ENCODE results near the gene PTPRM. TPM values are rescaled to one million over a fixed set of nuclear protein-coding genes. Genes with fewer than 3 reads are reported as not detected.

The PTPRM gene
- total and polyA plus RNA-seq, 2 of the 8 experiments (the other 6 are each of a cell fraction or from before 2014, with no cell fraction given), result 4.1 to 7.0 TPM

- no peaks in the 10 kb centered on the region for H4K20me1 ChIP-seq (replicated peaks in 1 of 2; ENCODE audit: control insufficient read depth in 1 of 2, insufficient read depth in 2 of 2, low read length in 2 of 2)
- no peak for FAIRE-seq
These were observed 729.9 kb downstream of the PTPRM start for GRCh38 chr18:8296886-8297616.

More at GRCh38 chr18:8296886-8297616, 729.9 kb downstream of the PTPRM start:
- H3K4ac ChIP-seq (replicated peaks; ENCODE audit: insufficient read length, low read depth, low read length), result no peak overlapping the region
- no peak overlapping the region for H2BK120ac ChIP-seq (replicated peaks; ENCODE audit: low read depth, low read length)
- TF ChIP-seq RNF2 (IDR thresholded peaks at IDR 0.05; ENCODE audit: borderline replicate concordance, low read depth, low read length, missing control alignments, poor library complexity, severe bottlenecking), result no peak
- no peak for TF ChIP-seq BACH1 (IDR thresholded peaks at IDR 0.05; ENCODE audit: low read length)
- no peak for TF ChIP-seq RXRA (IDR thresholded peaks at IDR 0.05; ENCODE audit: insufficient read depth, low read depth, low read length)
- TF ChIP-seq YY1 (IDR thresholded peaks at IDR 0.05; ENCODE audit: low read depth, low read length), result no peak
- TF ChIP-seq BCL11A (IDR thresholded peaks at IDR 0.05; ENCODE audit: low read depth in 2 of 2, low read length in 2 of 2), result no peak
- TF ChIP-seq CHD2 (IDR thresholded peaks at IDR 0.05; ENCODE audit: low read length), result no peak
- H2BK12ac ChIP-seq (ENCODE audit: low read depth, low read length), result no peak overlapping the region
- H3K79me1 ChIP-seq (ENCODE audit: low read depth, low read length), result no peaks in the 10 kb centered on the region
- H3K4me3 ChIP-seq (ENCODE audit: extremely low read depth in 1 of 4, insufficient read depth in 2 of 4, low read depth in 3 of 4, low read length in 4 of 4), result no peak overlapping the region
- H3K36me3 ChIP-seq (ENCODE audit: control insufficient read depth in 2 of 4, insufficient read depth in 4 of 4, low read length in 3 of 4), result no peaks in the 10 kb centered on the region
- H3K27me3 ChIP-seq (replicated peaks in 1 of 4; ENCODE audit: control insufficient read depth in 3 of 4, extremely low read depth in 1 of 4, insufficient read depth in 3 of 4, low read length in 3 of 4), result no peaks in the 10 kb centered on the region
- H3K18ac ChIP-seq (ENCODE audit: extremely low read depth, low read length), result no peak overlapping the region
- no peak overlapping the region for H3K56ac ChIP-seq (replicated peaks; ENCODE audit: insufficient read length, low read depth, low read length)
- no peaks in the 10 kb centered on the region for H3K9me3 ChIP-seq (ENCODE audit: insufficient read depth in 2 of 2, low read depth in 1 of 2, low read length in 1 of 2)
- no peak overlapping the region for H3K23ac ChIP-seq (ENCODE audit: insufficient read length)
- no peak overlapping the region for H2AK5ac ChIP-seq (ENCODE audit: low read depth, low read length)
- H2BK5ac ChIP-seq (ENCODE audit: low read depth, low read length), result no peak overlapping the region
- H3K79me2 ChIP-seq (ENCODE audit: control insufficient read depth in 1 of 2, insufficient read depth in 2 of 2, low read length in 2 of 2), result no peaks in the 10 kb centered on the region
- 97% methylated on average over 16 of the region's 16 CpGs; no CpG with 5 or more reads in 1 of the 2 experiments for WGBS, 2 experiments (ENCODE audit: extremely low coverage in 1 of 2, insufficient coverage in 1 of 2, insufficient read length in 1 of 2, insufficient replicate concordance in 2 of 2, low coverage in 1 of 2, low lambda C conversion rate in 2 of 2, missing lambda C conversion rate in 1 of 2)
- no peaks in the 10 kb centered on the region for H3K23me2 ChIP-seq (ENCODE audit: low read depth, low read length)
- no peaks in the 10 kb centered on the region; a peak in 1 of 7 replicates for H3K4me1 ChIP-seq (replicated peaks in 1 of 4; ENCODE audit: control insufficient read depth in 3 of 4, insufficient read depth in 4 of 4, low read length in 3 of 4)
- no peak overlapping the region for H3K4me2 ChIP-seq (ENCODE audit: insufficient read depth in 1 of 2, low read depth in 2 of 2, low read length in 2 of 2)
- DNase-seq (ENCODE audit: low read depth in 1 of 2, low spot score in 2 of 2), result no peak
- H3K14ac ChIP-seq (ENCODE audit: insufficient read length), result no peak overlapping the region
- no peak overlapping the region for H4K8ac ChIP-seq (ENCODE audit: extremely low read depth, insufficient read depth, low read length)
- POLR2A ChIA-PET (ENCODE audit: partially characterized antibody), result no interaction called here
- H3K27ac ChIP-seq (ENCODE audit: low read depth, low read length), result no peak overlapping the region
- H4K5ac ChIP-seq (ENCODE audit: insufficient read length, low read depth, low read length), result no peak overlapping the region
- H2BK15ac ChIP-seq (ENCODE audit: low read length), result no peak overlapping the region
- H3K9ac ChIP-seq (replicated peaks in 1 of 4; ENCODE audit: extremely low read depth in 1 of 4, low read depth in 3 of 4, low read length in 3 of 4), result no peak overlapping the region
- no peak overlapping the region for H4K91ac ChIP-seq (replicated peaks; ENCODE audit: insufficient read length, low read length)
- CTCF ChIA-PET (ENCODE audit: partially characterized antibody), result interaction anchor here (0.5 to 0.6 kb wide), 2 partner anchors 33 to 1034 kb away, joined by 3 read pairs; no protein-coding TSS in a partner anchor
- no peak overlapping the region for H2BK20ac ChIP-seq (ENCODE audit: low read length)
- H2AFZ ChIP-seq (ENCODE audit: low read length), result no peak overlapping the region
